Mucosa of descending colon (tissue), 3 donors: ENCODE data around the gene EVI5L. TPM values are rescaled to one million over a fixed set of nuclear protein-coding genes. Genes with fewer than 3 reads are reported as not detected.

Source experiments
- ATAC-seq: fragments of 200-7000 bp; cut with Tn5 transposase; one replicate; pipeline ENCODE4 v1.9.1; 2020; ENCODE audit warnings: mild to moderate bottlenecking, moderate library complexity
- DNase-seq, 3 donors: peaks; one replicate each; pipeline ENCODE4 v3.0.0-alpha.2; 2020
- H3K36me3 ChIP-seq: fragments of 200-600 bp; one replicate; pipeline ENCODE4 v1.8.0; 2021; ENCODE audit warnings: low read depth, mild to moderate bottlenecking
- H3K4me1 ChIP-seq: fragments of 200-600 bp; one replicate; pipeline ENCODE4 v1.8.0; 2021; ENCODE audit warnings: low read depth, mild to moderate bottlenecking
- H3K4me3 ChIP-seq: fragments of 200-600 bp; one replicate; pipeline ENCODE4 v1.8.0; 2021; ENCODE audit warnings: mild to moderate bottlenecking
- H3K9me3 ChIP-seq: fragments of 200-600 bp; one replicate; pipeline ENCODE4 v1.8.0; 2021; ENCODE audit warnings: mild to moderate bottlenecking
- CTCF ChIP-seq: fragments of 200-600 bp; IDR thresholded peaks from one replicate; pipeline ENCODE4 v1.8.0; 2022; ENCODE audit warnings: antibody characterized with exemption, mild to moderate bottlenecking
- intact Hi-C, 2 donors: fragments of 100-400 bp; cut with DNase I in 1 of 2; cut with micrococcal nuclease in 1 of 2; formaldehyde crosslinking; loops; one replicate each; pipeline versions ENCODE4 v1.11.0 to v1.11.1; 2022; cut with DNase I, micrococcal nuclease
- total RNA-seq, 3 donors: library from RNA; stranded (reverse); fragmentation: NEBNext Ultra II Directional in 2 of 3; extraction: Animal tissue kit (Norgen Biotek cat#: 25700) in 2 of 3; gene quantifications; one replicate each; pipeline versions ENCODE4 v1.2.1 to v1.2.4, GENCODE V29; 2021 to 2023
- donor health status: DM: no; HTN: no; CAD: no; lungs with moderate emphysema.
- donor health status: DM: no; HTN: no; CAD: no.
- donor health status: DM: no; HTN: yes; CAD: no.

The EVI5L gene
- total RNA-seq, 3 donors from 2014 or later: 8.3 to 17.6 (median 11.4) TPM

DNA sequence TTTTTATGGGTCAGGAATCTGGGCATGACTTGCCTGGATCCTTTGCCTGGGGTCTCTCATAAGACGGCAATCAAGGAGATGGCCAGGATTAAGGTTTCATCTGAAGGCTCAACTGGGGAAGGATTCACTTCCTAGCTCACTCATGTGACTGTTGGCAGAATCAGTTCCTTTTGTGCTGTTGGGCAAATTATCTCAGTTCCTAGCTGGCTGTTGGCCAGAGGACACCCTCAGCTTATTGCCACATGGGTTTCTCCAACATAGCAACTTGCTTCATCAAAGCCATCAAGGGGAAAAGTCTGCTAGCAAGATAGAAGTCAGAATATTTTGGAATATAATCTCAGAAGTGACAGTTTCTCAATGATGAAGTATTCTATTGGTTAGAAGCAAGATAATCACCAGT lies 12.2 kb upstream of the EVI5L start:
- Histone ChIP-seq H3K4me1 (no peaks in the 10 kb centered on the region), H3K4me3 (no peak overlapping the region), H3K9me3 (peaks cover 9% of the 10 kb centered on the region), H3K36me3 (no peaks in the 10 kb centered on the region)
- DNase-seq (no peak), ATAC-seq (no peak)
- intact Hi-C loops: no loop called here
- TF ChIP-seq CTCF: no peak

- DNase-seq (no peak), ATAC-seq (no peak)
- Histone ChIP-seq H3K9me3 (peaks cover 9% of the 10 kb centered on the region), H3K36me3 (no peaks in the 10 kb centered on the region), H3K4me3 (no peak overlapping the region), H3K4me1 (no peaks in the 10 kb centered on the region)
- TF ChIP-seq CTCF: no peak
- intact Hi-C loops: no loop called here
Measured at GRCh38 chr19:7818806-7819205, 11.2 kb upstream of the EVI5L start.

- H3K4me1 ChIP-seq: no peaks in the 10 kb centered on the region
- peaks cover 9% of the 10 kb centered on the region for H3K9me3 ChIP-seq
- ATAC-seq (no peak), DNase-seq (no peak)
- intact Hi-C loops: no loop called here
- H3K4me3 ChIP-seq: no peak overlapping the region
- H3K36me3 ChIP-seq: no peaks in the 10 kb centered on the region
- TF ChIP-seq CTCF: no peak
Measured at GRCh38 chr19:7819337-7819736, 10.7 kb upstream of the EVI5L start.

DNA sequence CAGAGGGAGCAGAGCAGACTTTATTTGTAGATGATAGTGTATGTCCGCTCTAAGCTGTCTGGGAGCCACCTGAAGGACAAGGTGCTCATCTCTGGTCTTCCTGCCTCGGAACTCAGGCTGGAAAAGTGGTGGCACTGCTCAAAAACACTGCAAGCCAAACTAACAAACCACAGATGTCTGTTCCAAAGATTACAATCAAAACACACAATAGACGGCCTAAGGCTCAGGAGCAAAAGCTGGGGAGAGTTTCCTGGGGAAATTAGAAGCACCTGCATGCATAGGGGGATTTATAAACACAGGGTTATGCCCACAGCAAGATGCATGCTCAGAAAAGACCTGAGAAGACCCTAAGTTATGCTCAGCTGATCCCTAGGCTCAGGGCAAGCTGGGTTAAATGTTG lies 9.4 kb upstream of the EVI5L start:
- Histone ChIP-seq H3K4me1 (no peaks in the 10 kb centered on the region), H3K9me3 (peaks cover 9% of the 10 kb centered on the region), H3K4me3 (no peak overlapping the region), H3K36me3 (no peaks in the 10 kb centered on the region)
- ATAC-seq (no peak), DNase-seq (no peak)
- TF ChIP-seq CTCF: no peak
- intact Hi-C loops: no loop called here

GRCh38 chr19:7822910-7823515 lies 7.0 kb upstream of the EVI5L start:
- no peak for ATAC-seq
- DNase-seq: no peak
- Histone ChIP-seq H3K4me1 (no peaks in the 10 kb centered on the region), H3K36me3 (no peaks in the 10 kb centered on the region), H3K9me3 (no peaks in the 10 kb centered on the region), H3K4me3 (no peak overlapping the region)
- intact Hi-C loops: no loop called here
- TF ChIP-seq CTCF: no peak
